Brain microvascular endothelial cell (primary cell): ENCODE data around the gene SNRNP70.
A peak's percentile ranks its signal among the peaks of the same experiment; 100 is the strongest.

Source experiments
- DNase-seq: peaks from one replicate; pipeline ENCODE4 v3.0.0-alpha.2; 2020
- H3K27ac ChIP-seq: fragments of 250-450 bp; sonication (Bioruptor Pico); 2 replicates; pipeline ENCODE4 v1.5.1; 2020; ENCODE audit warnings: mild to moderate bottlenecking, moderate library complexity
- H3K27me3 ChIP-seq: fragments of 250-450 bp; sonication (Bioruptor Pico); replicated peaks from 2 replicates; pipeline ENCODE4 v1.5.1; 2020; ENCODE audit warnings: mild to moderate bottlenecking
- H3K36me3 ChIP-seq: fragments of 250-450 bp; sonication (Bioruptor Pico); replicated peaks from 2 replicates; pipeline ENCODE4 v1.5.1; 2020; ENCODE audit warnings: mild to moderate bottlenecking
- H3K4me3 ChIP-seq: 2 replicates; pipeline ENCODE4 v1.5.1; 2011; ENCODE audit warnings: low read depth, mild to moderate bottlenecking, control low read depth, low read length, moderate library complexity
- in situ Hi-C: cut with HindIII; loops from 2 replicates; pipeline ENCODE4 v1.10.0; 2017; ENCODE audit warnings: low sequenced_read_pairs, low pct_ligation_motif_present
- TF ChIP-seq, protein P1 (sequence below): IDR thresholded peaks from 2 replicates; pipeline ENCODE4 v1.5.1; 2011; ENCODE audit warnings: low read depth, mild to moderate bottlenecking, moderate library complexity, low read length, control low read depth, inconsistent platforms; ENCODE audit errors: missing control alignments

Gene SNRNP70

DNA sequence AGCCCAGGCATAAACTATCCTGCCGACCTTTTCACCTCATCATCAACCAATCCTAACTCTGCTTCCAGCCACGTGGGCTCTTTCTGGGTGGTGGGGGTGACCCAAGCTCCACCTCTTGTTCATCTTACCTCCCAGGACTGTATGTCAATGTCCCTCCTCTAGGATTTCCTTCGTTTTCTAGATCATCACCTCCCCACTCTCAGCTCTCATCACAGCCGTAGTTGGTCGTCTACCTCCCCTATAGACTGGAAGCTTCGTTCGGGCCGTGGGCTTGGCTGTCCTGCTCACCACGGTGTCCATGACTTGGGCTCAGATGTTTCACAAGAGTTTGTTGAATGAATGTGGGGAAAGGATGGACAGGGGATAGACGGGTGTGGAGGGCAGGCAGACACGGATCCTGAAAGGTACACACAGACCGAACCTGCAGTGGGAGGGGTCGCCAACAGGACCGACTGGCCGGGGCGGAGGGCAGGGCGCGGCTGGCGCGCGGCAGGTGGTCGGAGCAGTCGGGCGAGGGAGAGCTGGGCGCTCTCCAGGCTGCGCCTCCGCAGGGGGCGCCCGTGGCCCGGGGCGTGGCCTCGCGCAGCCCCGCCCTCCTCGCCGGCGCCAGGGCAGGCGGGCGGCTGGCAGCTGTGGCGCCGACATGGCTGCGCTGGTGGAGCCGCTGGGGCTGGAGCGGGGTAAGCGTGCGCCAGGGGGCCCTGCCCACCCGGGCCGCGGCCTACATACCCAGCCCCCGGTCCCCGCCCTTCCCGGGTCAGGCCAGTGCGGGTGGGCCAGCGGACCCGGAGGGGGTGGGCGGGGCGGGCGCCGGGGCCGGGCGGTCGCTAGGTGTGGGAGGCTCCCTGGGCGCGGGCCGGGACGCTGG, 28.7 kb downstream of the SNRNP70 start, which contains the start of gene LIN7B:
Gene LIN7B (plus strand): TSS at position 609 of the 868 bp plus-strand sequence. CDS start 35 bp downstream, at position 644.
- TF ChIP-seq, protein P1, sequence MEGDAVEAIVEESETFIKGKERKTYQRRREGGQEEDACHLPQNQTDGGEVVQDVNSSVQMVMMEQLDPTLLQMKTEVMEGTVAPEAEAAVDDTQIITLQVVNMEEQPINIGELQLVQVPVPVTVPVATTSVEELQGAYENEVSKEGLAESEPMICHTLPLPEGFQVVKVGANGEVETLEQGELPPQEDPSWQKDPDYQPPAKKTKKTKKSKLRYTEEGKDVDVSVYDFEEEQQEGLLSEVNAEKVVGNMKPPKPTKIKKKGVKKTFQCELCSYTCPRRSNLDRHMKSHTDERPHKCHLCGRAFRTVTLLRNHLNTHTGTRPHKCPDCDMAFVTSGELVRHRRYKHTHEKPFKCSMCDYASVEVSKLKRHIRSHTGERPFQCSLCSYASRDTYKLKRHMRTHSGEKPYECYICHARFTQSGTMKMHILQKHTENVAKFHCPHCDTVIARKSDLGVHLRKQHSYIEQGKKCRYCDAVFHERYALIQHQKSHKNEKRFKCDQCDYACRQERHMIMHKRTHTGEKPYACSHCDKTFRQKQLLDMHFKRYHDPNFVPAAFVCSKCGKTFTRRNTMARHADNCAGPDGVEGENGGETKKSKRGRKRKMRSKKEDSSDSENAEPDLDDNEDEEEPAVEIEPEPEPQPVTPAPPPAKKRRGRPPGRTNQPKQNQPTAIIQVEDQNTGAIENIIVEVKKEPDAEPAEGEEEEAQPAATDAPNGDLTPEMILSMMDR, result peak; percentile 25
- peak within 1 kb of the TSS; percentile 73 for H3K4me3 ChIP-seq
- DNase-seq, result peak; percentile 17
- in situ Hi-C loops, result no loop called here
- H3K36me3 ChIP-seq, result peaks cover 6% of the 10 kb centered on the region
- no peak within 1 kb of the TSS for H3K27ac ChIP-seq
- H3K27me3 ChIP-seq, result no peaks in the 10 kb centered on the region

GRCh38 chr19:49114630-49115363, 29.5 kb downstream of the SNRNP70 start:
- Histone ChIP-seq H3K36me3 (no peaks in the 10 kb centered on the region), H3K27me3 (no peaks in the 10 kb centered on the region), H3K27ac (no peak overlapping the region), H3K4me3 (peak overlapping the region; percentile 73)
- TF ChIP-seq, protein P1, result no peak
- in situ Hi-C loops, result no loop called here
- DNase-seq, result peak; percentile 23

- in situ Hi-C loops, result no loop called here
- Histone ChIP-seq H3K27ac (no peak overlapping the region), H3K27me3 (no peaks in the 10 kb centered on the region), H3K4me3 (no peak overlapping the region), H3K36me3 (no peaks in the 10 kb centered on the region)
- TF ChIP-seq, protein P1, result no peak
- no peak for DNase-seq
Observed at GRCh38 chr19:49116544-49116943, 31.3 kb downstream of the SNRNP70 start.

GRCh38 chr19:49117677-49118564, 32.7 kb downstream of the SNRNP70 start:
- H3K36me3 ChIP-seq, result no peaks in the 10 kb centered on the region
- TF ChIP-seq, protein P1, result no peak
- H3K27me3 ChIP-seq, result no peaks in the 10 kb centered on the region
- H3K4me3 ChIP-seq, result peak overlapping the region; percentile 68
- H3K27ac ChIP-seq, result peak overlapping the region; percentile 73
- in situ Hi-C loops, result no loop called here
- DNase-seq, result no peak

- no peaks in the 10 kb centered on the region for H3K27me3 ChIP-seq
- H3K4me3 ChIP-seq, result peak within 1 kb of the TSS; percentile 68
- TF ChIP-seq, protein P1, result no peak
- in situ Hi-C loops, result no loop called here
- no peaks in the 10 kb centered on the region for H3K36me3 ChIP-seq
- DNase-seq, result peak; percentile 81
- peak within 1 kb of the TSS; percentile 73 for H3K27ac ChIP-seq
Observed at GRCh38 chr19:49118565-49119410, 33.5 kb downstream of the SNRNP70 start, which contains the start of gene C19orf73. TSS of gene C19orf73 (minus strand) at chr19:49119143. CDS start at chr19:49119022, 121 bp downstream.
